Muscle of arm (tissue), 12 donors: ENCODE data around the gene DYNLT2B. TPM values are rescaled to one million over a fixed set of nuclear protein-coding genes. Genes with fewer than 3 reads are reported as not detected.
"Not testable (repeated sequence)": the region's sequence is repeated elsewhere in the genome, so short reads cannot be mapped to it uniquely, and the experiment has no call there.

Source experiments
- DNase-seq: peaks from one replicate; pipeline ENCODE4 v3.0.0-alpha.2; 2013
- polyA plus RNA-seq, 12 donors: library from polyadenylated mRNA; unstranded; fragments of 120-200 nt; gene quantifications; one replicate each; pipeline ENCODE4 v1.2.1, GENCODE V29; 2013; ENCODE audit not compliant: insufficient read length in 12 of 12

The DYNLT2B gene
- polyA plus RNA-seq, 12 donors = 7.6 to 14.4 (median 10.2) TPM; not detected in 2

DNA sequence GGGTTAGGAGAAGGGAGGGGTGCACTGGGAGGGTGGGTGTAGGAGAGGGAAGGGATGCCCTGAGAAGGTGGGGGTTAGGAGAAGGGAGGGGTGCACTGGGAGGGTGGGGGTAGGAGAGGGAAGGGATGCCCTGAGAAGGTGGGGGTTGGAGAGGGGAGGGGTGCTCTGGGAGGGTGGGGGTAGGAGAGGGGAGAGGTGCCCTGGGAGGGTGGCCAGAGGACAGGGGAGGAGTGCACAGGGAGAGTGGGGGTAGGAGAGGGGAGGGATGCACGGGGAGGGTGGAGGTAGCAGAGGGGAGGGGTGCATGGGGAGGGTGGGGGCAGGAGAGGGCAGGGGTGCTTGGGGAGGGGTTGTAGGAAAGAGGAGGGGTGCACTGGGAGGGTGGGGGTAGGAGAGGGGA, 16.9 kb upstream of the DYNLT2B start:
- no peak for DNase-seq

DNA sequence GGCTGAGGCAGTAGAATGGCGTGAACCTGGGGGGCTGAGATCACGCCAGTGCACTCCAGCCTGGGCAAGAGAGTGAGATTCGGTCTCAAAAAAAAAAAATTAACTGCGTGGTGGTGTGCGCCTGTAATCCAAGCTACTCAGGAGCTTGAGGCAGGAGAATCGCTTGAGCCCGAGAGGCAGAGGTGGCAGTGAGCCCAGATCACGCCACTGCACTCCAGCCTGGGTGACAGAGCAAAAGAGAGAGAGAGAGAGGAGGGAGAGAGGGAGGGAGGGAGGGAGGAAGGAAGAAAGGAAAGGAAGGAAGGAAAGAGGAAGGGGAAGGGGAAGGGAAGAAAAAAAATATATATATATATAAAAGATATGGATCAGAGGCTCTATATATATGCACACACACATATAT, 14.1 kb upstream of the DYNLT2B start:
- DNase-seq = no peak

DNA sequence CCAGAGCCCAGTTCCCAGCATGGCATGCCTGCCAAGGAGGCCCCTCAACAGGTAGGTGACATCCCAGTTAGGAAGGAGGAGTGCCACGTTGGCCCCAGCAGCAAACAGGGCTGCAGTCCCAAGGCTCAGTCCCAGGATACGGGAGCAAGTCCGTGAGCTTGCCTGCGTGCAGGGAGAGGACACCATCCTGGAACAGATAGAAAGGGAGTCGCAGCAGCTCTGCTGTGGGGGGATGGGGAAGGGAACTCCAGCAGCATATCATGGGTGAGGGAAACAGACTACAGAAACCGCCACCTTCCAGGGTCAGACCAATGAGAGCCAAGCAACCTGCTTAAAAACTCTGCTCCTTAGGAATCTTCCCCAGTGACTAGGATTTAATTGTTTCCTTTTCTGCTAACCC, 9.4 kb upstream of the DYNLT2B start:
- DNase-seq = no peak

GRCh38 chr3:196326936-196327335, 8.9 kb upstream of the DYNLT2B start:
- DNase-seq = no peak

DNA sequence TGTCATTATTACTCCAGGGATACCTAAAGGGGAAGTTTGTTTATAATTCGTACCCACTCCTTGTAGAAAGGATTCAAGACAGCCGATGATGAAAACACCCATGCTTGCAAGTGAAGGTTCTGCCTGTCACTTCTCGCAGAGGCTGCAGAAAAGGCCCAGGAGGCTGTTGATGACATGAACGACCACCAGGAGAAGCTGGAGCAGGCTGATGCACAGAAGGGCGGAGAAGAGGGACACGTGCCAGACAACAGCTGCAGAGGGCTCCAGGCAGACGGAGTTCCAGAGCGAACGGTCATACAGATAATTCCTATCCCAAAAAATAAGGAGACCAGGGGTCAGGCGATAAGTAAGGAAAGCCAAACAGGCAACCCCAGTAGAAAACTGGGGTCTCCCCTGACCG, 5.7 kb upstream of the DYNLT2B start:
- peak; percentile 59 for DNase-seq

- no peak for DNase-seq
Measured at GRCh38 chr3:196323016-196323415, 5.0 kb upstream of the DYNLT2B start.

DNA sequence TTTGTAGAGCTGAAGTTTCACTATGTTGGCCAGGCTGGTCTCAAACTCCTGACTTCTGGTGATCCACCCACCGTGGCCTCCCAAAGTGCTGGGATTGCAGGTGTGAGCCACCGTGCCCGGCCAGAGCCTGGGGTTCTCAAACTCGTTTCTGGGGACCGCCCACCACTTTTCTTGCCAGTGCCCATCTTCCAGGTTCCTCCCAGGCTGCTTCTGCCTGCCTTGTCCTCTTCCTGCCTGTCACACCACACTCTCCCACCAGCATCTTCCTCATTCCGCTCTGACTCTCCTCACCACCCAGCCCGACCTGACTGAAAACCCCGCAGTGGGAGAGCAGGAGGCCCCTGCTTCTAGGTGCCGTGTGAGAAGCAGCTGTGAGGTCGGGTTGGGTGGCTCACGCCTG, 3.1 kb upstream of the DYNLT2B start:
- no peak for DNase-seq

DNA sequence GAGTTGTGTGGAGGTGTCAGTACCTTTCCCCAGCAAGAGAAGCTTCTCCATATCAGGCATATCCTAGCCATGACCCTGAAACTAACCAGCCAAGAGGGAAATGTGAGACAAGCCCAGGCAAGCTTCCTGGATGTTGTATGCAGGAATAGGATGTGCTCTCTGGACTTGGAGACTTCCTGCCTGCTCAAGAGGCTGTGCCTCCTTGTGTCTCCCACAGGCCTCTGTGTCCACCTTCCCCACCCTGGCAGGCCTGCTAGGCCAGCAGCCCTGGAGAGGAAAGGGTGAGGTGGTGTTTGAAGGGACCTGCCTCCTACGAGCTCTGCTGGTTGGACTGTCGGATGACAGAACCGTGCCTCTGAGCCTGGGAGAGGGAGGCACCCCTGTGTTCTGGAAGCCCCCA, 2.1 kb upstream of the DYNLT2B start:
- no peak for DNase-seq

- not testable (repeated sequence) for DNase-seq
Measured at GRCh38 chr3:196316799-196317686, 997 bp downstream of the DYNLT2B start.

DNA sequence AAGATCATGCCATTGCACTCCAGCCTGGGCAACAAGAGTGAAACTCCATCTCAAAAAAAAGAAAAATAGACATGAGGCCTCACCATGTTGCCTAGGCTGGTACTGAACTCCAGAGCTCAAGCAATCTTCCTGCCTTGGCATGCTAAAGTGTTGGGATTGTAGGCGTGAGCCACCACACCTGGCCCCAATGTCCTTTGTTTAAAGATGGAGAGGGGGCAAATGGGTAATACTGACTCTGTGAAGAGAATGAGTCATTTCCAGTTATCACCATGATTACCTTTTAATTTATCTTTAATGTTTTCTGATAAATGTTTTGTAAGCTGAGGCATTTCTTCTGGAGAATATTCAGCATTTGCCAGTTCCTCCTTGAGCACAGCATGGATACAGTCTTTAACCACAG, 2.2 kb downstream of the DYNLT2B start:
- DNase-seq = no peak

GRCh38 chr3:196314597-196314996, 3.4 kb downstream of the DYNLT2B start:
- DNase-seq = no peak

DNA sequence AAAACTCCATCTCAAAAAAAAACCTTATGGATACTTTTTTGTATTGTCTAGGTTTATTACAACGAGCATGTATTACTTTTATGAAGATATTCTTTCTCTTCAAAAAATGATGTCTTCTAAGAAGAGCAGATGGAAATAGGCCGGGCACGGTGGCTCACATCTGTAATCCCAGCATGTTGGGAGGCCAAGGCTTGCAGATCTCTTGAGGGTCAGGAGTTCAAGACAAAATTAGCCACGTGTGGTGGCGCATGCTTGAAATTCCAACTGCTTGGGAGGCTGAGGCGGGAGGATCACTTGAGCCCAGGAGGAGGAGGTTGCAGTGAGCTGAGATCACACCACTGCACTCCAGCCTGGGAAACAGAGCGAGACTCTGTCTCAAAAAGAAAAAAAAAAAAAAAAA, 4.0 kb downstream of the DYNLT2B start:
- DNase-seq = not testable (repeated sequence)

DNA sequence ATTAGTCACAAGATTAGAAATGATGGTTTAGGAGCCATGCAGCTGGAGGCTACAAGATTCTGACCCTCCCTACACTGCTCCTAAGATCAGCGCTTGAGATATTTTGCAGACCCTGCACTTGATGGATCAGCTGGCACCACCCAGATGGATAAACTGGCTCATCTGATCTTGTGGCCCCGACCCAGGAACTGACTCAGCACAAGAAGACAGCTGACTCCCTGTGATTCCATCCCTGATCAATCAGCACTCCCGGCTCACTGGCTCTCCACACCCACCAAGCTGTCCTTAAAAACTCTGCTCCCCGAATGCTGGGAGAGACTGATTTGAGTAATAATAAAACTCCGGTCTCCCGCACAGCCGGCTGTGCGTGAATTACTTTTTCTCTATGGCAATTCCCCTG, 15.1 kb downstream of the DYNLT2B start:
- not testable (repeated sequence) for DNase-seq

GRCh38 chr3:196302551-196302950, 15.5 kb downstream of the DYNLT2B start:
- DNase-seq = not testable (repeated sequence)

DNA sequence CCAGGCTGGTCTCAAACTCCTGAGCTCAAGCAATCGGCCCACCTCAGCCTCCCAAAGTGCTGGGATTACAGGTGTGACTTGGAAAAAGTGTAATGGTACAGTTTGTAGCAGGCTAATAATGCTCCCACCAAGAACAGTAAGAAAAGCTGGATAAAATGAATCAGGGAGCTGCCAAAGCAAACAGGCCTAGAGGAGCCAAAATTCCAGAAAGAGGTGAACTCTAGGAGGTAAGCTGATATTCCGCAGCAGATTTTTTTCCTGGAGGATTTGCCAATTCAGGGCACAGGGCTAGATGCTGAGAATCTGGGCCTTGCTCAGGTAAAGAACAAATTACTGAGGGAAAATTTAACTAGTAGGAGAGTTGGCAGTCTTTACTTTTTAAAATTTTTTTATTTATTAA, 19.5 kb downstream of the DYNLT2B start:
- no peak for DNase-seq

GRCh38 chr3:196292286-196292923, 25.6 kb downstream of the DYNLT2B start:
- DNase-seq = no peak

GRCh38 chr3:196288141-196288460, 29.9 kb downstream of the DYNLT2B start:
- peak; percentile 57 for DNase-seq

DNA sequence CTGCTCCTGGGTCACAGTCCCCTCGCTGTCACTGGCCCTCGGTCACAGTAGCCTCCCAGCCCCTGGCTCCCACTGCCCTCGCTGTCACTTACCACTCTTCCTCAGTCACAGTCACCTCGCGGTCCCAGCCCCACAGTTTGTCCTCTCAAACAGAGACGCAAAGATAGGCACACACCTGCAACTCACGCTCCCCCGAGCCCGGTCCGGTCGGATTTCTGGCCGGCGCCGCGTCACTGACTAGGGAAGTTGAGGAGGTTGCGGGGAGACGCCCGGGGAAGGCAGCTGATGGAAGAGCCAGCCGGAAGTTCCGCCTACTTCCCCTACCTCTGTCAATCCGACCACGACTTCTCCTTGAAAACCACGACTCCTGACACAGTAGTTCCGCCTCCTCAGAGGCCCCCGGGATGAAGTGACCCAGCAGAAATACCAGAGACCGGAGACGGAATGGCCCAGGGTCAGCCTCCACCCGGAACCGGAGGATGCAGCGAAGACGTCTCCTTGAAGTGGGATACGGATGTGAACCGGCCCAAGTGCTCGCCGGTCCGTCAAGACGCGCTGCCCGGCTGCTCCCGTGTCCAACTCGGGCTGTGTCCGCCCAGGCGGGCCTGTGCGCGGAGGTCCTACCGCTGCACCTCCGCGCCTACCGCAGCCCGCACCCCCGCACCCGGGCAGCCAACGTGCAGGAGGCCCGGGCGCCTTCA, 30.4 kb downstream of the DYNLT2B start, which contains the start of gene PCYT1A:
TSS of gene PCYT1A (minus strand) at position 287 of the 701 bp plus-strand sequence. CDS start 17,195 bp downstream, outside the sequence.
- peak; percentile 96 for DNase-seq

GRCh38 chr3:196287090-196287439, 31.0 kb downstream of the DYNLT2B start:
- DNase-seq = no peak

GRCh38 chr3:196284396-196284795, 33.6 kb downstream of the DYNLT2B start:
- no peak for DNase-seq

GRCh38 chr3:196281962-196282361, 36.1 kb downstream of the DYNLT2B start:
- DNase-seq = no peak

- no peak for DNase-seq
Measured at GRCh38 chr3:196280689-196281440, 37.2 kb downstream of the DYNLT2B start.
